Keratinocyte (primary cell): ENCODE measurements around the gene CCR6.
"Not testable (repeated sequence)": the region's sequence is repeated elsewhere in the genome, so short reads cannot be mapped to it uniquely, and the experiment has no call there.

Experiments
- CTCF ChIP-seq, 3 experiments: IDR thresholded peaks in 1 of 3; conservative IDR thresholded peaks in 1 of 3; optimal IDR thresholded peaks in 1 of 3; 2 replicates in 2 of 3; 3 replicates in 1 of 3; pipeline versions ENCODE3 to v1.5.1; 2011; ENCODE audit warnings: low read length in 3 of 3, mild to moderate bottlenecking in 3 of 3, moderate library complexity in 2 of 3, control low read depth in 1 of 3, inconsistent platforms in 1 of 3; ENCODE audit not compliant: insufficient read depth in 2 of 3; ENCODE audit errors: extremely low read depth in 1 of 3
- EZH2 ChIP-seq: IDR thresholded peaks from one replicate; pipeline ENCODE4 v1.6.1; 2012; ENCODE audit warnings: inconsistent platforms, mild to moderate bottlenecking, low read length, moderate library complexity

GRCh38 chr6:167185101-167185500, 62.2 kb downstream of the CCR6 start:
- not testable (repeated sequence) for TF ChIP-seq EZH2; CTCF (optimal IDR thresholded peaks at IDR 0.05 in 1 of 3, IDR thresholded peaks at IDR 0.05 in 1 of 3, conservative IDR thresholded peaks at IDR 0.05 in 1 of 3; ENCODE audit: extremely low read depth in 1 of 3, insufficient read depth in 2 of 3, low read length in 3 of 3)
